GM12878 (cell line): ENCODE measurements around the gene MBD3. TPM values are rescaled to one million over a fixed set of nuclear protein-coding genes. Genes with fewer than 3 reads are reported as not detected.

Experiments
- ATAC-seq: fragments of 200-7000 bp; cut with Tn5 transposase; 3 replicates; pipeline ENCODE4 v1.9.1; 2020; ENCODE audit warnings: mild to moderate bottlenecking, moderate library complexity
- BruUV-seq: library from RNA; stranded (reverse); fragments of 400-500 nt; replicated peaks from 2 replicates; lab custom pipeline; 2021; lab: Mats Ljungman, UMichigan
- CTCF ChIA-PET: fragments of 300-600 bp; sonication (Branson Sonifier 250); formaldehyde crosslinking; extraction: SDS; loops from one replicate; lab custom pipeline; 2021; ENCODE audit warnings: inconsistent platforms; lab: Yijun Ruan, JAX
- POLR2A ChIA-PET: fragments of 350-600 bp; formaldehyde crosslinking; extraction: SDS; loops from one replicate; lab custom pipeline; 2021; ENCODE audit warnings: inconsistent platforms; lab: Charles Lee
- RAD21 ChIA-PET: fragments of 300-600 bp; sonication (Branson Sonifier 250); formaldehyde crosslinking; loops from one replicate; lab custom pipeline; 2023; ENCODE audit warnings: antibody characterized with exemption; ENCODE audit not compliant: unreplicated experiment; lab: Charles Lee
- SMC1A ChIA-PET: fragments of 300-600 bp; sonication (Branson Sonifier 250); formaldehyde crosslinking; loops from one replicate; lab custom pipeline; 2023; ENCODE audit not compliant: unreplicated experiment, uncharacterized antibody; lab: Charles Lee
- DNase-seq: peaks from one replicate; pipeline ENCODE4 v3.0.0-alpha.2; 2011; ENCODE audit warnings: low read depth, low spot score
- FAIRE-seq: peaks from 3 replicates; lab custom pipeline; 2011; peaks lifted over from hg19 to GRCh38; lab: Jason Lieb, UNC
- H2AFZ ChIP-seq: 2 replicates; pipeline ENCODE4 v1.6.0; 2011; ENCODE audit warnings: low read depth, low read length, control low read depth; ENCODE audit not compliant: control insufficient read depth
- H3K27ac ChIP-seq: 2 replicates; pipeline ENCODE4 v1.5.1; 2011; ENCODE audit warnings: control low read depth; ENCODE audit not compliant: control insufficient read depth, insufficient read depth
- H3K27me3 ChIP-seq, 2 experiments: replicated peaks in 1 of 2; 2 replicates each; pipeline versions ENCODE4 v1.6.0 to v1.6.1; 2011; ENCODE audit warnings: low read length in 1 of 2; ENCODE audit not compliant: control insufficient read depth in 2 of 2, insufficient read depth in 2 of 2
- H3K36me3 ChIP-seq, 2 experiments: 2 replicates each; pipeline ENCODE4 v1.5.1; 2011; ENCODE audit warnings: low read length in 1 of 2; ENCODE audit not compliant: control insufficient read depth in 2 of 2, insufficient read depth in 2 of 2
- H3K4me1 ChIP-seq: 2 replicates; pipeline ENCODE4 v1.6.1; 2011; ENCODE audit warnings: mild to moderate bottlenecking, low read length, moderate library complexity, mixed read lengths; ENCODE audit not compliant: control insufficient read depth, insufficient read depth
- H3K4me2 ChIP-seq: 2 replicates; pipeline ENCODE4 v1.6.0; 2011; ENCODE audit warnings: control low read depth; ENCODE audit not compliant: control insufficient read depth, insufficient read depth
- H3K4me3 ChIP-seq: fragments of 200-600 bp; sonication (generic); 2 replicates; pipeline ENCODE4 v1.5.1; 2016
- H3K79me2 ChIP-seq: 2 replicates; pipeline ENCODE4 v1.6.0; 2011; ENCODE audit warnings: low read length; ENCODE audit not compliant: control insufficient read depth, insufficient read depth
- H3K9ac ChIP-seq: 2 replicates; pipeline ENCODE4 v1.8.0; 2011; ENCODE audit warnings: low read length, control low read depth, mixed read lengths; ENCODE audit not compliant: control insufficient read depth, insufficient read depth
- H3K9me3 ChIP-seq: replicated peaks from 3 replicates; pipeline ENCODE4 v1.5.1; 2011; ENCODE audit warnings: mild to moderate bottlenecking, low read length; ENCODE audit not compliant: control insufficient read depth, insufficient read depth
- H4K20me1 ChIP-seq: 2 replicates; pipeline ENCODE4 v1.6.0; 2011; ENCODE audit not compliant: control insufficient read depth, insufficient read depth
- CEBPB ChIP-seq, 2 experiments: fragments of 150-350 bp in 1 of 2; IDR thresholded peaks; 2 replicates each; pipeline ENCODE4 v1.6.1; 2012 to 2014; ENCODE audit warnings: low read depth in 2 of 2, low read length in 2 of 2, borderline replicate concordance in 1 of 2, inconsistent platforms in 1 of 2
- CTCF ChIP-seq, 3 experiments: IDR thresholded peaks in 2 of 3; conservative IDR thresholded peaks in 1 of 3; 2 replicates each; pipeline ENCODE4 v1.5.1; 2011; ENCODE audit warnings: low read depth in 3 of 3, low read length in 3 of 3, mild to moderate bottlenecking in 3 of 3, control low read depth in 2 of 3, moderate library complexity in 2 of 3, inconsistent platforms in 1 of 3, mixed read lengths in 1 of 3; ENCODE audit not compliant: control insufficient read depth in 2 of 3, insufficient read depth in 1 of 3; ENCODE audit errors: extremely low read depth in 1 of 3
- HDAC2 ChIP-seq: fragments of 200-600 bp; sonication (generic); IDR thresholded peaks from 2 replicates; pipeline ENCODE4 v1.6.1; 2017
- IRF3 ChIP-seq: fragments of 450-650 bp; IDR thresholded peaks from 2 replicates; pipeline ENCODE4 v1.6.1; 2014; ENCODE audit warnings: mild to moderate bottlenecking
- JUNB ChIP-seq: IDR thresholded peaks from 2 replicates; pipeline ENCODE4 v1.6.1; 2016; ENCODE audit warnings: antibody characterized with exemption, mild to moderate bottlenecking
- NRF1 ChIP-seq: conservative IDR thresholded peaks from 2 replicates; pipeline ENCODE4 v1.6.1; 2011; ENCODE audit warnings: mild to moderate bottlenecking, low read depth, low read length, improper control_type of control experiment
- RFX5 ChIP-seq: IDR thresholded peaks from 2 replicates; pipeline ENCODE4 v1.6.1; 2011; ENCODE audit warnings: low read depth, low read length, improper control_type of control experiment
- ZBTB33 ChIP-seq: fragments of 450-650 bp; IDR thresholded peaks from 2 replicates; pipeline ENCODE4 v1.6.1; 2017; ENCODE audit warnings: mild to moderate bottlenecking
- WGBS: methylation state at CpG from one replicate; pipeline ENCODE4 v1.1.6; 2016; ENCODE audit warnings: low lambda C conversion rate; ENCODE audit not compliant: insufficient replicate concordance, insufficient coverage; ENCODE audit errors: missing lambda C conversion rate; 5-methylcytosine and 5-hydroxymethylcytosine counted together
- in situ Hi-C: fragments of 300-500 bp; cut with MboI; formaldehyde crosslinking; loops from 9 replicates; pipeline ENCODE4 v1.14.3; 2018; ENCODE audit warnings: mixed read lengths
- intact Hi-C: fragments of 100-400 bp; cut with micrococcal nuclease; formaldehyde crosslinking; loops from one replicate; pipeline ENCODE4 v1.14.2; 2022; ENCODE audit not compliant: unreplicated experiment
- polyA plus RNA-seq, 11 experiments: library from polyadenylated mRNA; depleted of rRNA in 4 of 11; unstranded in 6 of 11; stranded (reverse) in 5 of 11; fragments of >200 nt; fragmentation: Nextera tagmentation in 4 of 11; fragmentation: Illumina TruSeq in 1 of 11; extraction: Ambion mirVana in 4 of 11; extraction: Trizol in 1 of 11; gene quantifications; 1 replicate in 1 of 11; 2 replicates in 10 of 11; pipeline versions ENCODE4 v1.2.1 to v1.2.3, GENCODE V29; 2011 to 2016; ENCODE audit warnings: inconsistent platforms in 2 of 11, missing spikeins in 2 of 11, low read depth in 1 of 11
- total RNA-seq, 4 experiments: library from RNA; depleted of rRNA in 3 of 4; stranded (reverse); fragments of >200 nt in 3 of 4; fragmentation: Illumina TruSeq in 1 of 4; extraction: Trizol in 1 of 4; gene quantifications; 2 replicates each; pipeline versions ENCODE4 v1.2.1 to v1.2.3, GENCODE V29; 2013 to 2021

MBD3 gene
- total and polyA plus RNA-seq, 10 of the 15 experiments (the other 5 are each of a cell fraction or from before 2014, with no cell fraction given): 0.13 to 107 (median 21.9) TPM

- FAIRE-seq (no peak), ATAC-seq (no peak)
- 56% methylated on average over 27 of the region's 27 CpGs for WGBS
These were observed 64.9 kb downstream of the MBD3 start for GRCh38 chr19:1527650-1528309.

More at GRCh38 chr19:1527650-1528309, 64.9 kb downstream of the MBD3 start:
- POLR2A ChIA-PET: no interaction called here
- Histone ChIP-seq H3K9ac (no peak overlapping the region), H3K4me1 (no peaks in the 10 kb centered on the region), H3K4me2 (no peak overlapping the region), H3K9me3 (no peaks in the 10 kb centered on the region), H3K27me3 (peaks cover 0 to 2% of the 10 kb centered on the region in 2 experiments; a peak in 3 of 4 replicates), H2AFZ (no peak overlapping the region), H3K36me3 (no peaks in the 10 kb centered on the region), H4K20me1 (no peaks in the 10 kb centered on the region), H3K27ac (no peak overlapping the region), H3K79me2 (no peaks in the 10 kb centered on the region), H3K4me3 (no peak overlapping the region)
- CTCF ChIA-PET: no interaction called here
- TF ChIP-seq JUNB (no peak), CTCF (IDR thresholded peaks at IDR 0.05 in 2 of 3, conservative IDR thresholded peaks at IDR 0.05 in 1 of 3; ENCODE audit: control insufficient read depth in 2 of 3, extremely low read depth in 1 of 3, insufficient read depth in 1 of 3, low read depth in 3 of 3, low read length in 3 of 3) (no peak), NRF1 (no peak), RFX5 (no peak), CEBPB (IDR thresholded peaks at IDR 0.05; ENCODE audit: borderline replicate concordance in 1 of 2, low read depth in 2 of 2, low read length in 2 of 2) (no peak), IRF3 (no peak), HDAC2 (no peak), ZBTB33 (no peak)
- SMC1A ChIA-PET: no interaction called here
- intact Hi-C loops: no loop called here
- in situ Hi-C loops: no loop called here
- no TSS peak for BruUV-seq
- no peak for DNase-seq
- RAD21 ChIA-PET: no interaction called here
